Measurements from ENCODE around the gene TRDN.

DNA sequence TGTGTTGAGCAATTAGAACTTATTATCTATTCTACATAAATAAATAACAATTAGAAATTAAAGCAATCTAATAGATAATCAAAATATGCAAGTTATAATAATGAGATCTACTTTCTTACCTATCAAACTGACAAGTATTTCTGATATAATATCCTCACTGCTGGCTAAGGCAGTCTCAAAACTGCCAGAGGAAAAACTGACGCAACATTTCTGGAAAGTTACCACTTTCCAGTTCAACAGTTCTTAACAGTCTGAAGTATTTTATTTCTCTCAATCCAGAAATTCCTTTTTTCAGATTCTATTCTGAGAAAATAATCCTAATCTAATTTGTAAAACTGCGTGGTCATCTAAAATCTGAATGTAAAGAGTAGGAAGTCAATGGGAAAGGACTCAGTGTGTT is 121.0 kb downstream of the TRDN start:
- TF ChIP-seq CTCF (IDR thresholded peaks at IDR 0.05): no peak
- TF ChIP-seq POLR2A (IDR thresholded peaks at IDR 0.05): no peak

Measured in body of pancreas (tissue), 4 donors.